PC-9 (cell line): ENCODE results near the gene RRP1. TPM values are rescaled to one million over a fixed set of nuclear protein-coding genes. Genes with fewer than 3 reads are reported as not detected.

ENCODE experiments used
- BruUV-seq: library from RNA; stranded (reverse); fragments of 400-500 nt; replicated peaks from 2 replicates; lab custom pipeline; 2021; lab: Mats Ljungman, UMichigan
- CTCF ChIA-PET: fragments of 300-600 bp; sonication (Branson Sonifier 250); formaldehyde crosslinking; loops from one replicate; lab custom pipeline; 2022; ENCODE audit warnings: antibody characterized with exemption; lab: Charles Lee
- POLR2A ChIA-PET: fragments of 300-600 bp; sonication (Branson Sonifier 250); formaldehyde crosslinking; loops from one replicate; lab custom pipeline; 2022; ENCODE audit warnings: antibody characterized with exemption; ENCODE audit not compliant: unreplicated experiment; lab: Charles Lee
- DNase-seq, 2 experiments: peaks; one replicate each; pipeline versions ENCODE4 v3.0.0 to v3.0.0-alpha.2; 2015 to 2022; ENCODE audit warnings: mixed read lengths in 1 of 2
- H2AFZ ChIP-seq: fragments of 200-600 bp; sonication (generic); 2 replicates; pipeline ENCODE4 v1.8.1; 2017; ENCODE audit warnings: antibody characterized with exemption
- H3F3A ChIP-seq: fragments of 200-600 bp; sonication (generic); 2 replicates; pipeline ENCODE4 v1.8.1; 2017; ENCODE audit warnings: antibody characterized with exemption, mild to moderate bottlenecking, low read depth; ENCODE audit not compliant: insufficient read depth
- H3K27ac ChIP-seq: fragments of 200-600 bp; sonication (generic); 2 replicates; pipeline ENCODE4 v1.6.1; 2016; ENCODE audit warnings: mixed run types
- H3K27me3 ChIP-seq: fragments of 200-600 bp; sonication (generic); 2 replicates; pipeline ENCODE4 v1.6.1; 2016; ENCODE audit warnings: low read depth, mixed run types; ENCODE audit not compliant: insufficient read depth
- H3K36me3 ChIP-seq: fragments of 200-600 bp; sonication (generic); 2 replicates; pipeline ENCODE4 v1.6.1; 2016; ENCODE audit warnings: low read depth, mixed run types
- H3K4me1 ChIP-seq: fragments of 200-600 bp; sonication (generic); replicated peaks from 2 replicates; pipeline ENCODE4 v1.6.1; 2016; ENCODE audit warnings: mixed run types; ENCODE audit not compliant: insufficient read depth
- H3K4me2 ChIP-seq: fragments of 200-600 bp; sonication (generic); 2 replicates; pipeline ENCODE4 v1.6.1; 2017; ENCODE audit warnings: mixed run types
- H3K4me3 ChIP-seq: fragments of 200-600 bp; sonication (generic); 2 replicates; pipeline ENCODE4 v1.6.1; 2016; ENCODE audit warnings: mixed run types
- H3K79me2 ChIP-seq: fragments of 200-600 bp; sonication (generic); 2 replicates; pipeline ENCODE4 v1.6.1; 2017; ENCODE audit warnings: low read depth, mixed run types
- H3K9me2 ChIP-seq: fragments of 200-600 bp; sonication (generic); 2 replicates; pipeline ENCODE4 v1.8.1; 2017; ENCODE audit warnings: mild to moderate bottlenecking; ENCODE audit not compliant: insufficient read depth
- H3K9me3 ChIP-seq: fragments of 200-600 bp; sonication (generic); 2 replicates; pipeline ENCODE4 v1.8.1; 2016; ENCODE audit warnings: low read depth; ENCODE audit not compliant: insufficient read depth
- H4K20me1 ChIP-seq: fragments of 200-600 bp; sonication (generic); 2 replicates; pipeline ENCODE4 v1.8.1; 2017; ENCODE audit not compliant: insufficient read depth
- CTCF ChIP-seq: fragments of 200-600 bp; sonication (generic); conservative IDR thresholded peaks from 2 replicates; pipeline ENCODE4 v1.6.1; 2017; ENCODE audit warnings: mixed run types, antibody characterized with exemption, mild to moderate bottlenecking, moderate library complexity
- EZH2 ChIP-seq: fragments of 200-600 bp; sonication (generic); IDR thresholded peaks from 2 replicates; pipeline ENCODE4 v1.8.0; 2017; ENCODE audit warnings: antibody characterized with exemption, low read depth
- intact Hi-C: fragments of 100-400 bp; cut with micrococcal nuclease; formaldehyde crosslinking; loops from one replicate; pipeline ENCODE4 v1.10.0; 2022; ENCODE audit not compliant: unreplicated experiment
- total RNA-seq: library from RNA; stranded (reverse); gene quantifications from 2 replicates; pipeline ENCODE4 v1.2.3, GENCODE V29; 2021

RRP1 gene
- total RNA-seq, 1 experiment from 2014 or later: 24.9 TPM

- no peaks in the 10 kb centered on the region for H4K20me1 ChIP-seq
- H3F3A ChIP-seq: no peaks in the 10 kb centered on the region
- ChIA-PET POLR2A (no interaction called here), CTCF (no interaction called here)
- H3K27ac ChIP-seq: no peak overlapping the region
- H3K36me3 ChIP-seq: no peaks in the 10 kb centered on the region; the same call in 1 of the 2 replicates
- no peak overlapping the region for H2AFZ ChIP-seq
- intact Hi-C loops: no loop called here
- H3K79me2 ChIP-seq: no peaks in the 10 kb centered on the region
- H3K27me3 ChIP-seq: no peaks in the 10 kb centered on the region
- H3K9me3 ChIP-seq: no peaks in the 10 kb centered on the region
- no peak for DNase-seq
- BruUV-seq: no TSS peak
- H3K9me2 ChIP-seq: no peaks in the 10 kb centered on the region
- H3K4me2 ChIP-seq: no peak overlapping the region
- no peak overlapping the region for H3K4me3 ChIP-seq
- TF ChIP-seq EZH2: no peak
- no peak for TF ChIP-seq CTCF
- no peaks in the 10 kb centered on the region for H3K4me1 ChIP-seq
Measured at GRCh38 chr21:43802713-43803313, 13.4 kb downstream of the RRP1 start.

GRCh38 chr21:43803558-43804300, 14.4 kb downstream of the RRP1 start:
- Histone ChIP-seq H3K4me2 (no peak overlapping the region), H4K20me1 (no peaks in the 10 kb centered on the region), H3K4me1 (no peaks in the 10 kb centered on the region), H3K9me3 (no peaks in the 10 kb centered on the region), H3K36me3 (no peaks in the 10 kb centered on the region; the same call in 1 of the 2 replicates), H3F3A (no peaks in the 10 kb centered on the region), H3K9me2 (no peaks in the 10 kb centered on the region), H3K4me3 (no peak overlapping the region), H3K27ac (no peak overlapping the region), H3K27me3 (no peaks in the 10 kb centered on the region), H3K79me2 (no peaks in the 10 kb centered on the region), H2AFZ (no peak overlapping the region)
- ChIA-PET CTCF (no interaction called here), POLR2A (no interaction called here)
- no TSS peak for BruUV-seq
- intact Hi-C loops: no loop called here
- DNase-seq: no peak
- no peak for TF ChIP-seq CTCF
- TF ChIP-seq EZH2: no peak

- H3K79me2 ChIP-seq: no peaks in the 10 kb centered on the region
- H3K27me3 ChIP-seq: no peaks in the 10 kb centered on the region
- ChIA-PET CTCF (no interaction called here), POLR2A (no interaction called here)
- no peak for TF ChIP-seq CTCF
- TF ChIP-seq EZH2: no peak
- H3K27ac ChIP-seq: no peak overlapping the region
- BruUV-seq: no TSS peak
- no peak overlapping the region for H3K4me3 ChIP-seq
- no peaks in the 10 kb centered on the region for H4K20me1 ChIP-seq
- H3K36me3 ChIP-seq: no peaks in the 10 kb centered on the region; the same call in 1 of the 2 replicates
- H3K4me2 ChIP-seq: no peak overlapping the region
- H3K4me1 ChIP-seq: no peaks in the 10 kb centered on the region
- intact Hi-C loops: no loop called here
- H3K9me2 ChIP-seq: no peaks in the 10 kb centered on the region
- DNase-seq: no peak
- no peak overlapping the region for H2AFZ ChIP-seq
- H3K9me3 ChIP-seq: no peaks in the 10 kb centered on the region
- no peaks in the 10 kb centered on the region for H3F3A ChIP-seq
Measured at GRCh38 chr21:43805275-43805800, 16.0 kb downstream of the RRP1 start.
